GM10266 (cell line): ENCODE results near the gene METTL26.

ENCODE experiments used
- DNase-seq: peaks from one replicate; pipeline ENCODE4 v3.0.0; 2012; ENCODE audit errors: extremely low spot score
- CTCF ChIP-seq: IDR thresholded peaks from 2 replicates; pipeline ENCODE4 v1.5.1; 2012; ENCODE audit warnings: mild to moderate bottlenecking, low read depth; ENCODE audit not compliant: control insufficient read depth, insufficient read depth; ENCODE audit errors: missing control alignments

METTL26 gene

GRCh38 chr16:617855-618254, 18.2 kb downstream of the METTL26 start:
- no peak for TF ChIP-seq CTCF
- no peak for DNase-seq

GRCh38 chr16:616733-617586, 19.1 kb downstream of the METTL26 start:
- TF ChIP-seq CTCF = no peak
- no peak for DNase-seq

GRCh38 chr16:615122-615521, 21.0 kb downstream of the METTL26 start:
- no peak for TF ChIP-seq CTCF
- no peak for DNase-seq

GRCh38 chr16:610513-611381, 25.4 kb downstream of the METTL26 start:
- peak; percentile 32 for TF ChIP-seq CTCF
- no peak for DNase-seq

- no peak for TF ChIP-seq CTCF
- DNase-seq = no peak
Measured at GRCh38 chr16:609984-610383, 26.1 kb downstream of the METTL26 start.

GRCh38 chr16:609316-609715, 26.8 kb downstream of the METTL26 start:
- no peak for DNase-seq
- no peak for TF ChIP-seq CTCF
